Activated CD8-positive, alpha-beta memory T cell treated with anti-CD3 and anti-CD28 coated beads for 48 hours (primary cell): Measurements from ENCODE around the gene CFP.
A peak's percentile ranks its signal among the peaks of the same experiment; 100 is the strongest.
"Not testable (repeated sequence)": the region's sequence is repeated elsewhere in the genome, so short reads cannot be mapped to it uniquely, and the experiment has no call there.

ENCODE experiments used
- DNase-seq, 3 experiments: peaks; one replicate each; pipeline ENCODE4 v3.0.0-alpha.2; 2020; ENCODE audit warnings: low read depth in 2 of 3, low spot score in 2 of 3

CFP gene

GRCh38 chrX:47607091-47607490 is 22.6 kb downstream of the CFP start:
- no peak for DNase-seq

GRCh38 chrX:47605024-47605423 is 24.7 kb downstream of the CFP start:
- DNase-seq: no peak

GRCh38 chrX:47603125-47603524 is 26.6 kb downstream of the CFP start:
- DNase-seq: not testable (repeated sequence)

DNA sequence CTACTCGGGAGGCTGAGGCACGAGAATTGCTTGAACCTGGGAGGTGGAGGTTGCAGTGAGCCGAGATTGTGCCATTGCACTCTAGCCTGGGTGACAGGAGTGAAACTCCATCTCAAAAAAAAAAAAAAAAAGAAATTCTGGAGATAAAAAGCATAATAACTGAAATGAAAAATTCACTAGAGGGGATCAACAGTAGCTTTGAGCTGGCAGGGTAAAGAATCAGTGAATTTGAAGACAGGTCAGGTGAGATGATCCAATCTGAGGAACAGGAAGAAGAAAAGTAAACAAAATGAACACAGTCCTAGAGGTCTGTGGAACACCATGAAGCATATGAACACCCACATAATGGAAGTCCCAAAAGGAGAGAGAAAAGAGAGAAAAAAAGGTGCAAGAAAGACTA is 32.5 kb downstream of the CFP start:
- DNase-seq: no peak

DNA sequence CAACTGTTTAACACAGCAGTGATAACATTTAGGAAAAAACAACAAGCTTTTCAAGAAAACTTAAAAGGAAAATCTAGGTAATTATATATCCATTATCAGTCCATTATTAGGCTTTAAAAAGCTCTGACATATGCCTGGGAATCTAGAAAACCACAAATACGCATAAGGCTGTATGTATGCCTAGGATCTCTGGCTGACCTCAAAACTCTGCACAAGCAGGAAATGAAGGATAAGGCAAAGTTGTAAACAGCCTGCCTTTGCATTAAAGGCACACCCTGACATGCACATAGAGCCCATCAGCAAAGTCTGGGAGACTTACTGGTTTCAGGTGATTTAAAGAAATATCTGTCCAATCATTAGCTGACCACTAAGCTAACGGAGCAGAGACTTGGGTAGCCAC is 33.5 kb downstream of the CFP start:
- no peak for DNase-seq

DNA sequence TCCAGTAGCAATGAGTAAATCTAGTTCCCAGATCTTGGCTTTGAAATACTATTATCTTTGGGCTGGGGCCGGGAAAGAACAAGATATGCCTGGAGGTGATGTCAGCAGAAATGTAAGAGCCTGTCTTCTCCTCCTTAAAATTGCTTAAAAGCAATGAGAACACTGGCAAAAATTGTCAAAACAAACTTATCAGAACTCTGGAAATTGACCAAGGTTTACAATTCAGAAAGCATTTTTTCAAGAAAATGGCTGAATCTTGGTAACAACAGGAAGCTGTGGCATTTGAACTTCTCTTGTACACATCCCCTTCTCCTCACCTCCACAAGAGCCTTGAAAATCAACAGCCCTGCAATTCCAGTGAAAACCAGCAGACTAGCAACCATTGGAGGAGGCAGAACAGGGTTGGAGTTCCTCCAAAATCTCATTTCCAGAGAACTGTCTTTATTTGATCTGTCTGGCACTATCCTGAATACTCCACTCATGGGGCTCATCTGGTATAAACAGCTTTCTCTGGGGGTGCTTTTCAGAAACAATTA is 33.9 kb downstream of the CFP start:
- DNase-seq: no peak

DNA sequence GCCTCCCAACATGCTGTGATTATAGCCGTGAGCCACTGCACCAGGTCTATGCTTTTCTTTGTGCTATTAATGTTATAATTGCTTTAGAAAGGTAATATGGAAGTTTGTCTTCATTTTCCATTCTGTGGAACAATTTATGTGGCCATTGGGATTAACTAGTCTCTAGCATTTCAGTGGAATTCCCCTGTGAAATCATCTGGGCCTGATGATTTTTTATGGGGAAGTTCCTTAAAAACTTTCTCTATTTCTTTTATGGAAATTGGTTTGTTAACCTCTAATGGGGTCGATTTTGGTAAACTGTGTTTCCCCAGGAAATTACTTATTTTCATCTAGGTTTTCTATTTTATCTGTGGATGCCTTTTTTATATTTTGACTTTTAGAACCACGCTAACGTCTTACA is 36.2 kb downstream of the CFP start:
- DNase-seq: no peak

DNA sequence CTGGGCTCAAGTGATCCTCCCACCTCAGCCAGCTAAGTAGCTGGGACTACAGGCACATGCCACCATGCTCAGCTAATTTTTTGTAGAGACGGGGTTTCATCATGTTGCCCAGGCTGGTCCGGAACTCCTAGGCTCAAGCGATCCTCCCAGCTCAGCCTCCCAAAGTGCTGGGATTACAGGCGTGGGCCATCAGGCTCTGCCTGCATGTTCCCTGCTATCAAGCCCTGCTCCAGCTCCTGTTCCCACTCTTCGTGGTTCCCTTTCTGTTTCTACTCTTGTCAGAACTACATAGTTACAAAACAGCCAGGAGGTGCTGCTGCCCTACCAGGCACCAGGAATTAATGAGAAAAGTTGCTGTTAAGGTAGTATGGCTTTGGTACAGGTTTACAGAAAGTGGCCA is 38.7 kb downstream of the CFP start:
- DNase-seq: no peak

GRCh38 chrX:47587906-47588735 is 41.6 kb downstream of the CFP start:
- no peak for DNase-seq

DNA sequence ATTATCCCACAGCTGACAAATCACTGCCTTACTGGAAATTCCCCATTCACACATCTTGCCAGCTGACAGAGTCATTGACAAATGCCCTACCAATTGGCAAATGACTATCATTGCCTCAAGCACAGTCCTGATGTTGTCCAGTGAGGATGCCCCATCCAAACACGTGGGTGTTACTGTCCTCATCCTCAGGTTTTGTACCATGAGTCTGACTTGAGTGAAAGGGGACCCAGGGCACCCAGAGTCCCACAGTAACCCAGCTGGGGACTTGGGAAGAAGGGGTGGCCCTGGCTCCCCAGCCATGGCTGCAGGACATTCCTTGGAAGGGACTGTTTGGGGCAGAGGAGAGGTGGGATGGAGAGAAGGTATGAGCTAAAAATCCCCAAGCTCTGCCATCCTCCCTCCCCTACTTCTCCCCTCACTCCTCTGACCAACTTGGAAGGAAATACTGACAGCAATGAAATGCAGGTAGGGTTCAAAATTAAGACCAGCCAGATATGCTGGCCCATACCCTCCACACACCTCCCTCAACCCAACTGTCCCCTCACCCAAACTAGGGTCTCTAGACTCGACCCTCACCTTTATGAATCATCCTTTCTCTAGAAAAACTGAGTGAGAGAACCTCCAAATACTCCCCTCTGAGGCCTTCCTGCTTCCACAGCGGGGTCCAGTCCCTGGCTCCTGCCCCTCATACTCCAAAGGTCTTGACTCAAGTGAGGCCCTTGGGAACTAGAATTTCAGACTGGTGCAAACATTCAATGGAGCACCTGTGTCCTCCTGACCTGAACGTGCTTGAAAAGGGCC is 42.4 kb downstream of the CFP start:
- no peak for DNase-seq

DNA sequence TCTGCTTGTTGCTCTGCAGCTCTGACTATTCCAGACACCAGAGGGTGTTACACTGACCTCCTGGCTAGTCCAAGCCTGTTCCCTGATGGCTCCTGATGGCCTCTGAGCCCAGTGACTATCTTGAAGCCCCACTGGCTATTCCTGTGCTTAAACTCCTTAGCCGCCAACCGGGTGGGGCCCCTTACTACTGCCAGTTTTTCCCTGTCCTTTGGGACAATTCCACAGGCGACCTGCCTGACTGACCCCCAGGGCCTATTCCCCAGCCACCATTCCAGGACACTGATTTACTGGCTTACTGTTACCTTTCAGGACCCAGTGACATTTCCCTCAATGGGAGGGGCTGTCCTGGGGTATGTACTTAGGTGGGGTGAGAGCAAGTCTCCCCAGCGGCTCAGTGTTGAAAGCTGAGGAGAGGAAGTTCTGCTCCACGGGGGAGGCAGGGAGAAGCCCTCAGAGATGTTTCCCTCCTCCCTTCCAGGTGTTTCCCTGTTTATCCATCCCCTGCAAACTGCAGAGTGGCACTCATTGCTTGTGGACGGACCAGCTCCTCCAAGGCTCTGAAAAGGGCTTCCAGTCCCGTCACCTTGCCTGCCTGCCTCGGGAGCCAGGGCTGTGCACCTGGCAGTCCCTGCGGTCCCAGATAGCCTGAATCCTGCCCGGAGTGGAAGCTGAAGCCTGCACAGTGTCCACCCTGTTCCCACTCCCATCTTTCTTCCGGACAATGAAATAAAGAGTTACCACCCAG is 43.5 kb downstream of the CFP start:
- DNase-seq: no peak

DNA sequence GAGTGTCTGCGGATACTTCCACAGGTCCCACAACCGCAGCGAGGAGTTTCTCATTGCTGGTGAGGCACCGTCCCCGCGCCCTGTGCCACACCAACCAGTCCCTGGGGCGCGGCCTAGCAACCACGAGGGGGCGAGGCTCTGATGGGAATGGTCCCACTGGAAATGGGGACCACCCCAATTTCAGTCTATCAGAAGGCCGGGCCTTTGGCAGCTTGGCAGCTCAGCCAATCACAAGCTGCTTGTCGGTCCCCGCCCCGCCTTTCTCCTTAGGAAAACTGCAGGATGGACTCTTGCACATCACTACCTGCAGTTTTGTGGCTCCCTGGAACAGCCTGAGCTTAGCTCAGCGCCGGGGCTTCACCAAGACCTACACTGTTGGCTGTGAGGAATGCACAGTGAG is 44.5 kb downstream of the CFP start:
- no peak for DNase-seq

- no peak for DNase-seq
Observed at GRCh38 chrX:47584714-47585113, 45.0 kb downstream of the CFP start.

GRCh38 chrX:47583240-47583861 is 46.4 kb downstream of the CFP start:
- DNase-seq: no peak

DNA sequence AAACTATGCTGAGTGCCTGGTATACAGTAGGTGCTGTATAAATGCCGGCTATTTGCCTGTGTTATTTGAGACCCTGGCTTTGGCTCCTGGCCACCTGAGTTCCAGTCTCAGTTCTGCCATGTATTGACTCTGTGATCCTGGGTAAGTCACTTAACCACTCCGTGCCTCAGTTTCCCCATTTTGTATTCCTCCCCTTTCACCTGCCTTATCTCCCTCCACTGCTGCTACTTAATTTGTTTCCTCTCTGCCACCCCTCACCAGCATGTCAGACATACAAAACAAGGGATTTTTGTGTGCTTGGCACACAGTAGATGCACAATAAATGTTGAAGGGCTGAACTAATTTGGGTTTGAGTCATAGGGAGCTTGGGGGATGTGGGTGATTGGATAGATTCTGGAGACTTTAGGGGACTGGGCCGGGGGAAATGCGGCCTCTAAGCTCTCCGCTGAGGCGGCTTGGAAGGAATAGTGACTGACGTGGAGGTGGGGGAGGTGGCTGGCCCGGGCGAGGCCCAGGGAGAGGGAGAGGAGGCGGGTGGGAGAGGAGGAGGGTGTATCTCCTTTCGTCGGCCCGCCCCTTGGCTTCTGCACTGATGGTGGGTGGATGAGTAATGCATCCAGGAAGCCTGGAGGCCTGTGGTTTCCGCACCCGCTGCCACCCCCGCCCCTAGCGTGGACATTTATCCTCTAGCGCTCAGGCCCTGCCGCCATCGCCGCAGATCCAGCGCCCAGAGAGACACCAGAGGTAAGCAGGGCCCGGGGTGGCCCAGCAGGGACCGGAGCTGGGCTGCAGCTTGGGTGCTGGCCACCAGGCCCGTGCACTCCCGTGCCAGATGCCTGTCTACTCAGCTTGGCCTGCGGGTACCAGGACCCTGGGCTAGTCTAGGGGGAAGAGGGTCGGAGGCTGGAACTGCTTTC is 47.7 kb downstream of the CFP start, which contains the start of gene TIMP1:
Gene TIMP1, plus strand, starts transcription at position 706 of the 917 bp plus-strand sequence. CDS start 980 bp downstream, outside the sequence.
- peak; percentile 35 to 60 (median 41) for DNase-seq

DNA sequence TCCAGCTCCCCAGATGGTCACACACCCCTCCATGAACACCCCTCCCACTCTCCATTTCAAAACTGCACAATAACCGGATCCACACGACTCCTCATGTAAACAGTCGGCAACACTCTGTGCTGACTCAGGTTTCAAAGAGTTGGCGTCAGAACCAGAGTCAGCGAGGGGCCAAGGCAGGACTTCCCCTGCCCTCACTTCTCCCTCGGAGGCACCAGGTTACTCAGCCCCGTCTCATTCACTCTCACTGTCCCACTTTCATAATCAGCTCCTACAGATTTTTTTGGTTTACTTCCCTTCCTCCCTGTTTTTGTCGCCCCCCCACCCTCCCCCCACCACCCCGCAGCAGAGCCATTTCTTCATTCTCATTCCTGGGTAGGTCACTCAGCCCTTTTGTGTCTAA is 50.2 kb downstream of the CFP start:
- DNase-seq: peak in 1 of 3 experiments; percentile 10

GRCh38 chrX:47578692-47579091 is 51.0 kb downstream of the CFP start:
- no peak for DNase-seq

DNA sequence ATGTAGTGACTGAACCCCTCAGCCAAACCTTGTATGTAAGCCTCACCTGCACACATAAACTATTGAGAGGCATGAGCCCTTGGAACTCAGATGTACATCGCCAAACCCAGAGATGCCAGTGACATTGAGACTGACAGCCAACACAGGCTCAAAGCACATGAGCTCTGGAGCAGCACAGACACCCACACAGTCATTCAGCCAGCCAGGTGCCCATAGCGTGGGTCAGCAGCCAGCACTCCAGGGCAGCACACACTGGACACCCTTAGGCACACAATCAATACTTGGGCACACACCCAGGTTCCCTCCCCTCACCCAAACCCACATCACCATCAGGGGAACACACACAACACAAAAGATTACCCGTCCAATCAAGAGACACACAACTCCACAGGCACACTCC is 51.8 kb downstream of the CFP start:
- no peak for DNase-seq

GRCh38 chrX:47577424-47577823 is 52.3 kb downstream of the CFP start:
- no peak for DNase-seq
